GM21515 (cell line): ENCODE results near the gene HARS1.
A peak's percentile ranks its signal among the peaks of the same experiment; 100 is the strongest.
"Not testable (repeated sequence)": the region's sequence is repeated elsewhere in the genome, so short reads cannot be mapped to it uniquely, and the experiment has no call there.

Source experiments
- ATAC-seq: cut with Tn5 transposase; IDR thresholded peaks from one replicate; pipeline ENCODE4 v1.9.1; 2021; ENCODE audit not compliant: unreplicated experiment

HARS1 gene

GRCh38 chr5:140634103-140634502, 57.1 kb downstream of the HARS1 start:
- no peak for ATAC-seq

- ATAC-seq: no peak
These were observed 57.7 kb downstream of the HARS1 start for GRCh38 chr5:140633501-140633900.

DNA sequence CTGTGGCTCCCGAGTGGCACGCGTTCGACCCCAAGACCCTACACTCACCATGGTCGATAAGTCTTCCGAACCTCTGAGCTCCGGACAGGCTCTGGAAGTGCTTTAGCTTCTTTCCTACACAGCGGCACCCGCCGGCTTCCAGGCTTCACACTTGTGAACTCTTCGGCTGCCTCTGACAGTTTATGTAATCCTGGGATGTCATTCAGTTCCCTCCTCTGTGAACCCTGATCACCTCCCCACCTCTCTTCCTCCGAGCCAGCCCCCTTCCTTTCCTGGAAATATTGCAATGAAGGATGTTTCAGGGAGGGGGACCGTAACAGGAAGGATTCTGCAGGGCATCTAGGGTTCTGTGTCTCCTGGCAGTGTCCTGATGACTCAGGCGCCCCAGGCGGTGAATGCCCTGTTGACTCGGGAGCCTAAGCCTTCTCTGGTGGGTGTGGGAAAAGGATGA, 58.1 kb downstream of the HARS1 start, which contains the start of gene CD14:
Gene CD14, minus strand, starts transcription at position 155 of the 451 bp plus-strand sequence. Its CDS starts 104 bp downstream, at position 51.
- peak; percentile 5 for ATAC-seq

DNA sequence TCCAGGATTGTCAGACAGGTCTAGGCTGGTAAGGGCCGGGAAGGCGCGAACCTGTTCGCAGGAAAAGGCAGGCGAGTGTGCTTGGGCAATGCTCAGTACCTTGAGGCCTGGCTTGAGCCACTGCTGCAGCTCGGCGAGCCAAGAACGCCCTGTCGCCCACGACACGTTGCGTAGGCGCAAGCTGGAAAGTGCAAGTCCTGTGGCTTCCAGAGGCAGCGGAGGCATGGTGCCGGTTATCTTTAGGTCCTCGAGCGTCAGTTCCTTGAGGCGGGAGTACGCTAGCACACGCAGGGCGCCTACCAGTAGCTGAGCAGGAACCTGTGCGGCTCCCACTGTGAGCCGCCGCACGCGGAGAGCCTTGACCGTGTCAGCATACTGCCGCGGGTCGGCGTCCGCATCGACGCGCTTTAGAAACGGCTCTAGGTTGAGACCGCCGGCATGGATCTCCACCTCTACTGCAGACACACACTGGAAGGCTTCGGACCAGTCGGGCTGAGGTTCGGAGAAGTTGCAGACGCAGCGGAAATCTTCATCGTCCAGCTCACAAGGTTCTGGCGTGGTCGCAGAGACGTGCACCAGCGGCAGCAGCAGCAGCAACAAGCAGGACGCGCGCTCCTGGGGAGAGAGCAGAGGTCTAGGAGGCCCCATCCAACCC, 58.7 kb downstream of the HARS1 start:
- ATAC-seq: peak; percentile 47

GRCh38 chr5:140631831-140632365, 59.3 kb downstream of the HARS1 start:
- peak; percentile 34 for ATAC-seq

DNA sequence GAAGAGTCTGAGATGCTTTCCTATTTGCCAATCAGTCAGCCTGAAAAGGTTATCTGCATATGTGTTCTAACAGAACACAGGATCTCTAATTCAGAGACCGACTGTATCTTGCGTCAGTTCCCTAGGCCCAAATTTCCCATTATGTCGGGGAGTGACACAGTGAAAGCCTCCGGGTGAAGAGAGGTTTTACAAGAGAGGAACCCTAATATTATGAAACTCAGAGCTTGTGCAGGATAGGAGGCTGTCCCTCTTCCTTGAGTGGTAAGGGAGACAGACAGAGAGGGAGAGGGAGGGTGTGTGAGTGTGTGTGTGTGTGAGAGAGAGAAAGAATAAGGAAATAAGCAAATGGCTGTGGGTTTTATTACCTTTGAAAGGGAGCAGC, 60.1 kb downstream of the HARS1 start:
- no peak for ATAC-seq

- no peak for ATAC-seq
These were observed 60.7 kb downstream of the HARS1 start for GRCh38 chr5:140630292-140631035.

DNA sequence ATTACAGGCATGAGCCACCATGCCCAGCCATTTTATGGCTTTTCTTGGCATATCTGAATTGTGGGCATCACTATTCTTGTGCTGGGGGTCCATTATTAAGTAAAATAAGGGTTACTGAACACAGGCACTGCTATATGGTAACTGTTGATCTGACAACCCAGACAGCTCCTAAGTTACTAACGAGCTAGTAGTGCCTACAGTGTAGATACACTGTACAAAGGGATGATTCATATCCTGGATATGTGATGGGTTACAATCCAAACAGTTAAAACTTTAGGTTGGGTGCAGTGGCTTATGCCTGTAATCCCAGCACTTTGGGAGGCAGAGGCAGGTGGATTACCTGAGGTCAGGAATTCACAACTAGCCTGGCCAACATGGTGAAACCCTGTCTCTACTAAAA, 62.5 kb downstream of the HARS1 start:
- ATAC-seq: no peak

GRCh38 chr5:140627972-140628371, 63.2 kb downstream of the HARS1 start:
- no peak for ATAC-seq

GRCh38 chr5:140624886-140625285, 66.3 kb downstream of the HARS1 start:
- ATAC-seq: not testable (repeated sequence)
